ENCODE data around the gene TP53I11. TPM values are rescaled to one million over a fixed set of nuclear protein-coding genes. Genes with fewer than 3 reads are reported as not detected.
A peak's percentile ranks its signal among the peaks of the same experiment; 100 is the strongest.

TP53I11 gene
- total RNA-seq, 1 experiment from 2014 or later: 94.2 TPM

DNA sequence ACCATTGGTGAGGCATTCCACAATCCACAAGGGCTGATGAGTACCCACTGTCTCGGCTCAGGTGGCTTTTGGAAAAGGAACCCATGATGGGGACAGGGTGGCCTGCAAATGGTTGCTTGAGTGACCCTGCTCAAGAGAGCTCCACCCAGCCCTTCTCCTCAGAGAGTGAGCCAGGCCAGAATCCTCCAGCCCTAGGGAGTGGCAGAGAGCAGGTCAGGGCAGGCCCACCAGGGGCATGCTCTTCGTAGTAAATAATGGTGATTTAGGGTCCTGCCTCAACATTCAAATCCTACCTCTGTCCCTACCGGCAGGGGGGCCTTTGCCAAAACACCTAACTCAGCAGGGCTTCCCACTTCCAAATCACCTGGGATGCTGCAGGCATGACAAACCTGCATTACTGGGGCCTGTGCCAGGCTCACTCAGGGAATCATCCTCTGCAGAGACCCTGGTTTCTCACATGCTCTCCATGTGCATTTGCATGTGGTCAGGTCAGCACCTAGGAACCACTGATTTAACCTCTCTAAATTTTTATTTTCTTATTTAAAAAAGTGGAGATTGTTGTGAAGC lies 17.3 kb upstream of the TP53I11 start:
- no peak overlapping the region for H3K4ac ChIP-seq (ENCODE audit: low read depth, low read length)
- H2BK120ac ChIP-seq (ENCODE audit: low read depth, low read length, poor library complexity, severe bottlenecking): no peak overlapping the region
- Mint-ChIP-seq H3K4me3 (no peak overlapping the region), H3K36me3 (ENCODE audit: insufficient read depth in 1 of 3, low read depth in 3 of 3) (no peaks in the 10 kb centered on the region), H3K9me3 (no peaks in the 10 kb centered on the region), H3K27me3 (ENCODE audit: low read depth) (peaks cover 4% of the 10 kb centered on the region), H3K27ac (peak overlapping the region in 1 of 3 experiments; percentile 74; a peak in 2 of 7 replicates), H3K4me1 (peaks cover 47 to 53% of the 10 kb centered on the region in 2 experiments)
- no peaks in the 10 kb centered on the region for H3K9me3 ChIP-seq (ENCODE audit: control insufficient read depth, low read depth, low read length)
- H3K18ac ChIP-seq (ENCODE audit: insufficient read length, low read depth, low read length): no peak overlapping the region
- H4K20me1 ChIP-seq (ENCODE audit: control insufficient read depth, insufficient read depth, insufficient read length): no peaks in the 10 kb centered on the region
- H2AFZ ChIP-seq (ENCODE audit: low read length): no peak overlapping the region
- no peak for DNase-seq
- no peak overlapping the region for H3K4me2 ChIP-seq (ENCODE audit: insufficient read depth, insufficient read length, low read length)
- no peak overlapping the region for H3T11ph ChIP-seq (ENCODE audit: low read length)
- no peak overlapping the region for H4K5ac ChIP-seq (ENCODE audit: insufficient read length, low read depth, low read length)
- no CpG with 5 or more reads among the region's 3 CpGs for WGBS (ENCODE audit: extremely low coverage, insufficient read length, low lambda C conversion rate)
- H2AK5ac ChIP-seq (ENCODE audit: insufficient read length, low read length): no peak overlapping the region
- H2BK12ac ChIP-seq (ENCODE audit: insufficient read length, low read depth, low read length): no peak overlapping the region
- H3K79me1 ChIP-seq (ENCODE audit: insufficient read depth, low read depth, low read length, poor library complexity, severe bottlenecking): no peaks in the 10 kb centered on the region
- H2BK20ac ChIP-seq (ENCODE audit: low read depth, low read length, poor library complexity, severe bottlenecking): no peak overlapping the region
- H3K27ac ChIP-seq (ENCODE audit: insufficient read length, low read depth, low read length): no peak overlapping the region
- no peak overlapping the region for H2BK15ac ChIP-seq (ENCODE audit: low read depth, low read length)
- H3K56ac ChIP-seq (ENCODE audit: insufficient read length, low read depth, low read length): no peak overlapping the region
- TF ChIP-seq, protein P1, sequence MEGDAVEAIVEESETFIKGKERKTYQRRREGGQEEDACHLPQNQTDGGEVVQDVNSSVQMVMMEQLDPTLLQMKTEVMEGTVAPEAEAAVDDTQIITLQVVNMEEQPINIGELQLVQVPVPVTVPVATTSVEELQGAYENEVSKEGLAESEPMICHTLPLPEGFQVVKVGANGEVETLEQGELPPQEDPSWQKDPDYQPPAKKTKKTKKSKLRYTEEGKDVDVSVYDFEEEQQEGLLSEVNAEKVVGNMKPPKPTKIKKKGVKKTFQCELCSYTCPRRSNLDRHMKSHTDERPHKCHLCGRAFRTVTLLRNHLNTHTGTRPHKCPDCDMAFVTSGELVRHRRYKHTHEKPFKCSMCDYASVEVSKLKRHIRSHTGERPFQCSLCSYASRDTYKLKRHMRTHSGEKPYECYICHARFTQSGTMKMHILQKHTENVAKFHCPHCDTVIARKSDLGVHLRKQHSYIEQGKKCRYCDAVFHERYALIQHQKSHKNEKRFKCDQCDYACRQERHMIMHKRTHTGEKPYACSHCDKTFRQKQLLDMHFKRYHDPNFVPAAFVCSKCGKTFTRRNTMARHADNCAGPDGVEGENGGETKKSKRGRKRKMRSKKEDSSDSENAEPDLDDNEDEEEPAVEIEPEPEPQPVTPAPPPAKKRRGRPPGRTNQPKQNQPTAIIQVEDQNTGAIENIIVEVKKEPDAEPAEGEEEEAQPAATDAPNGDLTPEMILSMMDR (conservative IDR thresholded peaks at IDR 0.05): no peak
- peaks cover 4% of the 10 kb centered on the region; the same call in 1 of the 2 replicates for H3K4me1 ChIP-seq (ENCODE audit: insufficient read depth, low read length)
- H3K9ac ChIP-seq (ENCODE audit: extremely low read depth, insufficient read length, low read length): no peak overlapping the region
- H4K91ac ChIP-seq (ENCODE audit: insufficient read length, low read depth, low read length): no peak overlapping the region
- H3K79me2 ChIP-seq (ENCODE audit: insufficient read depth, low read length): no peaks in the 10 kb centered on the region
- peaks cover 2% of the 10 kb centered on the region; the same call in 1 of the 2 replicates for H3K27me3 ChIP-seq (ENCODE audit: insufficient read depth, low read length)
- no peaks in the 10 kb centered on the region for H3K23me2 ChIP-seq (ENCODE audit: insufficient read length, low read depth, low read length, poor library complexity, severe bottlenecking)
- H3K23ac ChIP-seq (ENCODE audit: insufficient read length, low read depth, low read length): no peak overlapping the region
- H2BK5ac ChIP-seq (ENCODE audit: insufficient read length, low read length): no peak overlapping the region
- no peak overlapping the region for H3K14ac ChIP-seq (ENCODE audit: insufficient read depth, low read length)
- no peak overlapping the region for H4K8ac ChIP-seq (replicated peaks; ENCODE audit: insufficient read length, low read depth, low read length)
